ENCODE results near the gene TBC1D12. TPM values are rescaled to one million over a fixed set of nuclear protein-coding genes. Genes with fewer than 3 reads are reported as not detected.

TBC1D12 gene
- total and polyA plus RNA-seq, 2 donors (not counting 3 experiments of a cell fraction or from before 2014, with no cell fraction given): 2.9 to 7.3 TPM

GRCh38 chr10:94465684-94466083, 63.3 kb downstream of the TBC1D12 start:
- BruUV-seq (replicated peaks): no TSS peak
- no peaks in the 10 kb centered on the region for H3K79me2 ChIP-seq (ENCODE audit: control insufficient read depth, insufficient read depth, low read length)
- H3K27ac ChIP-seq (ENCODE audit: insufficient read depth, low read depth, low read length): no peak overlapping the region
- no peak overlapping the region for H3K9ac ChIP-seq (replicated peaks; ENCODE audit: extremely low read depth, insufficient read depth, low read length)
- ChIA-PET CTCF (interaction anchor here (1.1 kb wide), 1 partner anchor 22 kb away, joined by 3 read pairs; no protein-coding TSS in a partner anchor), POLR2A (no interaction called here)
- no peaks in the 10 kb centered on the region for H3K9me1 ChIP-seq (replicated peaks; ENCODE audit: control insufficient read depth, extremely low read depth, insufficient read depth, low read length)
- no peaks in the 10 kb centered on the region for H3K4me1 ChIP-seq (ENCODE audit: control insufficient read depth, extremely low read depth, insufficient read depth, low read length)
- no peaks in the 10 kb centered on the region for H4K20me1 ChIP-seq (replicated peaks; ENCODE audit: control insufficient read depth, extremely low read depth, insufficient read depth, low read length)
- FAIRE-seq: no peak
- no peaks in the 10 kb centered on the region for H3K36me3 ChIP-seq (ENCODE audit: control insufficient read depth in 2 of 2, extremely low read depth in 1 of 2, insufficient read depth in 2 of 2, low read length in 2 of 2)
- H3K9me3 ChIP-seq (replicated peaks; ENCODE audit: control insufficient read depth, insufficient read depth, low read length): no peaks in the 10 kb centered on the region
- H3K4me3 ChIP-seq (replicated peaks in 1 of 3; ENCODE audit: insufficient read depth in 1 of 3, low read depth in 1 of 3, low read length in 3 of 3): no peak overlapping the region
- intact Hi-C loops (cut with micrococcal nuclease): no loop called here
- H3K27me3 ChIP-seq (ENCODE audit: control insufficient read depth in 2 of 2, insufficient read depth in 2 of 2, low read length in 2 of 2): no peaks in the 10 kb centered on the region
- H2AFZ ChIP-seq (ENCODE audit: low read depth, low read length): no peak overlapping the region
- H3K4me2 ChIP-seq (ENCODE audit: insufficient read depth, low read length): no peak overlapping the region
- TF ChIP-seq POLR2AphosphoS5 (IDR thresholded peaks at IDR 0.05; ENCODE audit: insufficient read depth, low read depth, low read length) (no peak), POLR2A (IDR thresholded peaks at IDR 0.05; ENCODE audit: low read depth, low read length) (no peak), MYC (IDR thresholded peaks at IDR 0.05; ENCODE audit: low read depth, low read length) (no peak), CTCF (IDR thresholded peaks at IDR 0.05; ENCODE audit: extremely low read depth in 1 of 2, insufficient read depth in 1 of 2, low read depth in 1 of 2, low read length in 2 of 2) (no peak), EZH2 (IDR thresholded peaks at IDR 0.05; ENCODE audit: borderline replicate concordance, low read depth, low read length, severe bottlenecking) (no peak), JUN (IDR thresholded peaks at IDR 0.05; ENCODE audit: borderline replicate concordance, insufficient read depth, insufficient read length, low read depth) (no peak)
- TF ChIP-seq, protein P1, sequence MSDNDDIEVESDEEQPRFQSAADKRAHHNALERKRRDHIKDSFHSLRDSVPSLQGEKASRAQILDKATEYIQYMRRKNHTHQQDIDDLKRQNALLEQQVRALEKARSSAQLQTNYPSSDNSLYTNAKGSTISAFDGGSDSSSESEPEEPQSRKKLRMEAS (IDR thresholded peaks at IDR 0.05; ENCODE audit: insufficient read depth, insufficient read length): no peak
- no peak for DNase-seq (ENCODE audit: low read depth, low spot score)
- dilution Hi-C loops (cut with MboI; ENCODE audit: extremely low pct_ligation_motif_present, low sequenced_read_pairs): no loop called here

Measured in endothelial cell of umbilical vein (primary cell).